Transverse colon (tissue), 4 donors: ENCODE data around the gene REST.

Experiments used
- EP300 ChIP-seq: sonication (generic); formaldehyde crosslinking; IDR thresholded peaks from one replicate; pipeline ENCODE4 v1.6.1; 2017; ENCODE audit warnings: antibody characterized with exemption, low read depth
- POLR2A ChIP-seq: fragments of 450-650 bp; IDR thresholded peaks from one replicate; pipeline ENCODE4 v1.6.1; 2016; ENCODE audit warnings: antibody characterized with exemption, mild to moderate bottlenecking, moderate library complexity
- POLR2AphosphoS5 ChIP-seq, 3 donors: sonication (generic); formaldehyde crosslinking; IDR thresholded peaks; one replicate each; pipeline ENCODE4 v1.6.1; 2016; ENCODE audit warnings: antibody characterized with exemption in 3 of 3
- TF ChIP-seq, protein P1 (sequence below), 5 experiments: fragments of 200-600 bp in 3 of 5; fragments of 450-650 bp in 2 of 5; sonication (generic) in 3 of 5; IDR thresholded peaks; 1 replicate in 2 of 5; 2 replicates in 3 of 5; pipeline ENCODE4 v1.5.1; 2016 to 2017; ENCODE audit warnings: antibody characterized with exemption in 5 of 5, inconsistent platforms in 3 of 5, mild to moderate bottlenecking in 2 of 5, moderate library complexity in 1 of 5

DNA sequence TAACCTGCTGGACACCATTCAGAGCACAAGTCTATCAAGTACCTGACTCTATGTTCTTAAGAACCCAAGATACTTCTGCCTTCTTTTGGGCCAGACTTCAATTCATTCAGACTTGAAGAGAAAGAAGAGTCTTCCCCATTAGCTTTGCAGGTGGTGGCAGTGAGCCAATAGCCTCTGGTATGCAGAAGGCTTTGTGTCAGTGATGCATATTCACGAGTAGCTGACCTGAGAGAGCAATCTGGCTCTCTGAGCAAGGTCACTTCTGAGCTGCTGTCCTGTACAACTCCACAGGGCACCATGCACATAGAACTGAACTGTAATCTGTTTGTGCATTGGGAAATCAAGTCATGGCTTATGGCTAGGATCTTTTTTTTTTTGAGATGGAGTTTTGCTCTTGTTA, 46.3 kb upstream of the REST start:
- TF ChIP-seq, protein P1, sequence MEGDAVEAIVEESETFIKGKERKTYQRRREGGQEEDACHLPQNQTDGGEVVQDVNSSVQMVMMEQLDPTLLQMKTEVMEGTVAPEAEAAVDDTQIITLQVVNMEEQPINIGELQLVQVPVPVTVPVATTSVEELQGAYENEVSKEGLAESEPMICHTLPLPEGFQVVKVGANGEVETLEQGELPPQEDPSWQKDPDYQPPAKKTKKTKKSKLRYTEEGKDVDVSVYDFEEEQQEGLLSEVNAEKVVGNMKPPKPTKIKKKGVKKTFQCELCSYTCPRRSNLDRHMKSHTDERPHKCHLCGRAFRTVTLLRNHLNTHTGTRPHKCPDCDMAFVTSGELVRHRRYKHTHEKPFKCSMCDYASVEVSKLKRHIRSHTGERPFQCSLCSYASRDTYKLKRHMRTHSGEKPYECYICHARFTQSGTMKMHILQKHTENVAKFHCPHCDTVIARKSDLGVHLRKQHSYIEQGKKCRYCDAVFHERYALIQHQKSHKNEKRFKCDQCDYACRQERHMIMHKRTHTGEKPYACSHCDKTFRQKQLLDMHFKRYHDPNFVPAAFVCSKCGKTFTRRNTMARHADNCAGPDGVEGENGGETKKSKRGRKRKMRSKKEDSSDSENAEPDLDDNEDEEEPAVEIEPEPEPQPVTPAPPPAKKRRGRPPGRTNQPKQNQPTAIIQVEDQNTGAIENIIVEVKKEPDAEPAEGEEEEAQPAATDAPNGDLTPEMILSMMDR (IDR thresholded peaks at IDR 0.05): no peak
- TF ChIP-seq POLR2AphosphoS5 (IDR thresholded peaks at IDR 0.05): no peak
- TF ChIP-seq EP300: no peak
- no peak for TF ChIP-seq POLR2A
